Testis (tissue), 3 donors: ENCODE data around the gene HOOK2. TPM values are rescaled to one million over a fixed set of nuclear protein-coding genes. Genes with fewer than 3 reads are reported as not detected.

ENCODE experiments used
- DNase-seq: peaks from one replicate; pipeline ENCODE4 v3.0.0-alpha.2; 2019
- H3K27ac ChIP-seq, 2 donors: fragments of 200-600 bp; sonication (generic); one replicate each; pipeline ENCODE4 v1.5.1; 2019
- H3K27me3 ChIP-seq: fragments of 200-600 bp; sonication (generic); one replicate; pipeline ENCODE4 v1.5.1; 2019
- H3K36me3 ChIP-seq: fragments of 200-600 bp; sonication (generic); one replicate; pipeline ENCODE4 v1.5.1; 2017; ENCODE audit warnings: low read depth; ENCODE audit errors: missing control alignments
- H3K4me1 ChIP-seq: fragments of 200-600 bp; sonication (generic); one replicate; pipeline ENCODE4 v1.5.1; 2019
- H3K4me3 ChIP-seq, 2 donors: fragments of 200-600 bp; sonication (generic); one replicate each; pipeline ENCODE4 v1.5.1; 2017 to 2019
- H3K9me3 ChIP-seq: fragments of 200-600 bp; sonication (generic); one replicate; pipeline ENCODE4 v1.5.1; 2017
- POLR2A ChIP-seq: fragments of 450-650 bp; IDR thresholded peaks from one replicate; pipeline ENCODE4 v1.6.1; 2017; ENCODE audit warnings: antibody characterized with exemption, mild to moderate bottlenecking, moderate library complexity
- WGBS, 2 donors: methylation state at CpG; one replicate each; pipeline ENCODE4 v1.1.5; 2018; 5-methylcytosine and 5-hydroxymethylcytosine counted together
- intact Hi-C: fragments of 100-400 bp; cut with DNase I; formaldehyde crosslinking; loops from one replicate; pipeline ENCODE4 v1.15.1; 2023; ENCODE audit warnings: low total_unique reads
- polyA plus RNA-seq: library from polyadenylated mRNA; stranded (reverse); fragments of 350-450 nt; fragmentation: Illumina TruSeq; extraction: RNeasy Lipid Tissue Mini Kit (QIAGEN cat#74804); gene quantifications from one replicate; pipeline ENCODE4 v1.2.3, GENCODE V29; 2014; ENCODE audit warnings: low read depth, low replicate concordance; ENCODE audit not compliant: insufficient read depth
- total RNA-seq, 2 donors: library from RNA; depleted of rRNA; stranded (reverse); fragments of >200 nt; gene quantifications; one replicate each; pipeline ENCODE4 v1.2.3, GENCODE V29; 2016
- TF ChIP-seq, protein P1 (sequence below), 3 experiments: fragments of 450-650 bp in 2 of 3; fragments of 200-600 bp in 1 of 3; sonication (generic) in 1 of 3; IDR thresholded peaks; one replicate each; pipeline ENCODE4 v1.5.1; 2016 to 2019; ENCODE audit warnings: antibody characterized with exemption in 3 of 3, mild to moderate bottlenecking in 2 of 3, moderate library complexity in 1 of 3

The HOOK2 gene
- total and polyA plus RNA-seq, 3 donors from 2014 or later, result 30.0 to 63.4 (median 54.4) TPM

- 51 to 57% methylated on average over 4 to 5 of the region's 5 CpGs for WGBS, 2 donors
- H3K27ac ChIP-seq, result peak overlapping the region; percentile 93 to 98
- no peaks in the 10 kb centered on the region for H3K27me3 ChIP-seq
- H3K4me1 ChIP-seq, result peaks cover 61% of the 10 kb centered on the region
- TF ChIP-seq POLR2A, result no peak
- TF ChIP-seq, protein P1, sequence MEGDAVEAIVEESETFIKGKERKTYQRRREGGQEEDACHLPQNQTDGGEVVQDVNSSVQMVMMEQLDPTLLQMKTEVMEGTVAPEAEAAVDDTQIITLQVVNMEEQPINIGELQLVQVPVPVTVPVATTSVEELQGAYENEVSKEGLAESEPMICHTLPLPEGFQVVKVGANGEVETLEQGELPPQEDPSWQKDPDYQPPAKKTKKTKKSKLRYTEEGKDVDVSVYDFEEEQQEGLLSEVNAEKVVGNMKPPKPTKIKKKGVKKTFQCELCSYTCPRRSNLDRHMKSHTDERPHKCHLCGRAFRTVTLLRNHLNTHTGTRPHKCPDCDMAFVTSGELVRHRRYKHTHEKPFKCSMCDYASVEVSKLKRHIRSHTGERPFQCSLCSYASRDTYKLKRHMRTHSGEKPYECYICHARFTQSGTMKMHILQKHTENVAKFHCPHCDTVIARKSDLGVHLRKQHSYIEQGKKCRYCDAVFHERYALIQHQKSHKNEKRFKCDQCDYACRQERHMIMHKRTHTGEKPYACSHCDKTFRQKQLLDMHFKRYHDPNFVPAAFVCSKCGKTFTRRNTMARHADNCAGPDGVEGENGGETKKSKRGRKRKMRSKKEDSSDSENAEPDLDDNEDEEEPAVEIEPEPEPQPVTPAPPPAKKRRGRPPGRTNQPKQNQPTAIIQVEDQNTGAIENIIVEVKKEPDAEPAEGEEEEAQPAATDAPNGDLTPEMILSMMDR (IDR thresholded peaks at IDR 0.05), result no peak
- no peaks in the 10 kb centered on the region for H3K36me3 ChIP-seq
- no peak overlapping the region for H3K4me3 ChIP-seq
- intact Hi-C loops, result no loop called here
- DNase-seq, result no peak
- H3K9me3 ChIP-seq, result no peaks in the 10 kb centered on the region
These were observed 9.6 kb upstream of the HOOK2 start for GRCh38 chr19:12784871-12785430.

DNA sequence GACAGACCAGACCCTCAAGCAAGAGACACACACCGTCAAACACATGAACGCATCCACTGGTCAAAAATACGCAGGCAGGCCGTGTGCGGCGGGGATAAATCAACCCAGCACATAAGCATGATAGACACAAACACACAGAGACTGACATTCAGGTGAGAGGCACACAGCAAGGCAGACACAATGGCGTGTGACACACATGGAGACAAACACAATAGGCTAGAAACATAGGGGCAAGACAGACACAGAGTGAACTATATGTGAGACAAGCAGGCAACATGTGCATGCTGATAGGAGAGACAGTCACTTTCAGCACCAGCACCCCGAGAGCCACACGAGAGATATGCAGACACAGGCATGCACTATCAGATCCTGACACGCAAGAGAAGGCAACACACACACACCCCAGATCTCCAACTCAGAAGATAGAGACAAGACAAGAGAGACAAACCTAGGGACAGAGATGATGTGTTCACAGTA, 9.1 kb upstream of the HOOK2 start:
- Histone ChIP-seq H3K27me3 (no peaks in the 10 kb centered on the region), H3K4me1 (peaks cover 66% of the 10 kb centered on the region), H3K36me3 (no peaks in the 10 kb centered on the region), H3K27ac (peak overlapping the region; percentile 82 to 98), H3K4me3 (no peak overlapping the region), H3K9me3 (no peaks in the 10 kb centered on the region)
- intact Hi-C loops, result no loop called here
- 43 to 52% methylated on average over 10 of the region's 10 CpGs for WGBS, 2 donors
- TF ChIP-seq, protein P1 (IDR thresholded peaks at IDR 0.05), result no peak
- TF ChIP-seq POLR2A, result no peak
- no peak for DNase-seq

DNA sequence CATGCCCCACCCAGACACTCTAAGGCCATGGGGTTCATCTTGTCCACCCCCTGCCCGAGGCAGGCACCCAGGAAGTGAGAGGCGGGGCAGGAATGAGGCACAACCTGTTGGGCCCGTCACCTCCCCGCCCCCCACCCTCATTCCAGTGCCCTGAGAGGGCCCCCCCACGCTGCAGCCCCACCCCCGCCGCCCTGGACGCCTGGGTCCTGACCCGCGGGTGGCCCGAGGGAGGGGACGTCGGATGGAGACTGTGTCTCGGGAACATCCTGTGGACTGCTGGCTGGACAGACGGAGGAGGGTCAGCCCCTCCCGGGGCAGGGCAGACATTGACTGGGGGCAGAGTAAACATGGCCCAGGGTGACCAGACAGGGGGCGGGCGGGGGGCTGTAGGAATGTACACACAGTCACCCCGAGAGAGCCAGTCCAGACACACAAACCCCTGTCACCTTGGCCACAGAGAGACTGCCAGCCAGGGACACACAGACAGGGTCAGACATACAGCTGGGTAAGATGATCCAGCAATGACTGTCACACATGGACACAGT, 8.6 kb upstream of the HOOK2 start:
- H3K4me1 ChIP-seq, result peaks cover 66% of the 10 kb centered on the region
- peak; percentile 30 for DNase-seq
- no peak overlapping the region for H3K4me3 ChIP-seq
- intact Hi-C loops, result no loop called here
- H3K9me3 ChIP-seq, result no peaks in the 10 kb centered on the region
- 0 to 23% methylated on average over 2 to 13 of the region's 19 CpGs for WGBS, 2 donors
- TF ChIP-seq POLR2A, result no peak
- TF ChIP-seq, protein P1 (IDR thresholded peaks at IDR 0.05), result no peak
- H3K27me3 ChIP-seq, result no peaks in the 10 kb centered on the region
- H3K36me3 ChIP-seq, result no peaks in the 10 kb centered on the region
- H3K27ac ChIP-seq, result peak overlapping the region; percentile 82 to 98

DNA sequence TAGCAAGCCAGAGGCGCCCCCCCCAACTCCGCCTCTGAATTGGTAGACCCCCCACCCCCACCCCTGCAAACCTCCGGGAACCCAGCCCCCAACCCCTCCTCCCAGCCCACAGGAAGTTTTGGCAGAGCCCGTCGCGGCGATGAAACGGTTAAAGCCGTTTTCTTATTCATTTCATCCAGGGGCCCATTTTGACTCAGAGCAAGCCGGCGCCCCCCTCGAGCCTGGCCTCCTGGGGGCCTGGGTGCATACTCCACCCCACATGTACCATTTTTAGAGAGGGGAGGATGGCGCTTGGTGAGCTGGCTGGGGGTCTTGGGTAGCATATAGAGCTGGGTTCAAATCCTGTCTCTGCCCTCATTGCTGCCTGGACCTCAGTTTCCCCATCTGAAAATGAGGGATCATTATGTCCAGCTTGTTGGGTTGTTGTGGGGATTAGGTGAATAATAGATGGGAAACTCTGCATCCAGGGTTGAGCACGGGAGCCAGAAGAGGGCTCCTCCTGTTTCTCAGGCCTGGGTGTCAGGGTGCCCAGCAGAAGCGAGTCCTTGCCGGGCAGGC, 8.0 kb upstream of the HOOK2 start:
- no peak for DNase-seq
- no peaks in the 10 kb centered on the region for H3K27me3 ChIP-seq
- 5 to 11% methylated on average over 3 to 16 of the region's 16 CpGs for WGBS, 2 donors
- H3K36me3 ChIP-seq, result no peaks in the 10 kb centered on the region
- intact Hi-C loops, result no loop called here
- peak overlapping the region; percentile 7 to 70 for H3K4me3 ChIP-seq
- H3K4me1 ChIP-seq, result peaks cover 66% of the 10 kb centered on the region
- H3K9me3 ChIP-seq, result no peaks in the 10 kb centered on the region
- TF ChIP-seq POLR2A, result no peak
- TF ChIP-seq, protein P1 (IDR thresholded peaks at IDR 0.05), result no peak
- peak overlapping the region; percentile 82 to 98 for H3K27ac ChIP-seq
